MM.1S (cell line): ENCODE results near the gene IFIT1.
A peak's percentile ranks its signal among the peaks of the same experiment; 100 is the strongest.

Experiments used
- DNase-seq: peaks from one replicate; pipeline ENCODE4 v3.0.0-alpha.2; 2015
- H2AFZ ChIP-seq: fragments of 300-600 bp; sonication (generic); 2 replicates; pipeline ENCODE4 v1.6.0; 2016; ENCODE audit warnings: antibody characterized with exemption, low read length
- H3F3A ChIP-seq: fragments of 300-600 bp; sonication (generic); 2 replicates; pipeline ENCODE4 v1.6.1; 2016; ENCODE audit warnings: mild to moderate bottlenecking, antibody characterized with exemption, low read length, moderate library complexity, mixed read lengths; ENCODE audit not compliant: insufficient read depth
- H3K27ac ChIP-seq: fragments of 300-600 bp; sonication (generic); 2 replicates; pipeline ENCODE4 v1.5.1; 2016; ENCODE audit warnings: mild to moderate bottlenecking, low read length
- H3K27me3 ChIP-seq: fragments of 300-600 bp; sonication (generic); replicated peaks from 2 replicates; pipeline ENCODE4 v1.6.0; 2016; ENCODE audit warnings: low read length; ENCODE audit not compliant: insufficient read depth
- H3K36me3 ChIP-seq: fragments of 300-600 bp; sonication (generic); replicated peaks from 2 replicates; pipeline ENCODE4 v1.6.1; 2016; ENCODE audit warnings: mild to moderate bottlenecking, low read length, mixed read lengths; ENCODE audit not compliant: insufficient read depth
- H3K4me1 ChIP-seq: fragments of 300-600 bp; sonication (generic); 2 replicates; pipeline ENCODE4 v1.6.1; 2016; ENCODE audit warnings: low read length, mixed read lengths
- H3K4me2 ChIP-seq: fragments of 300-600 bp; sonication (generic); 2 replicates; pipeline ENCODE4 v1.6.0; 2016; ENCODE audit warnings: low read depth, low read length
- H3K4me3 ChIP-seq: fragments of 300-600 bp; sonication (generic); 2 replicates; pipeline ENCODE4 v1.5.1; 2016; ENCODE audit warnings: low read length, mixed read lengths
- H3K79me2 ChIP-seq: fragments of 300-600 bp; sonication (generic); 2 replicates; pipeline ENCODE4 v1.6.1; 2016; ENCODE audit warnings: mixed run types, low read length, mixed read lengths
- H3K9ac ChIP-seq: fragments of 300-600 bp; sonication (generic); 2 replicates; pipeline ENCODE4 v1.6.1; 2016; ENCODE audit warnings: low read length, mixed read lengths
- H3K9me2 ChIP-seq: fragments of 300-600 bp; sonication (generic); replicated peaks from 2 replicates; pipeline ENCODE4 v1.6.1; 2016; ENCODE audit warnings: mild to moderate bottlenecking, low read length, mixed read lengths; ENCODE audit not compliant: insufficient read depth
- H3K9me3 ChIP-seq: fragments of 300-600 bp; sonication (generic); replicated peaks from 2 replicates; pipeline ENCODE4 v1.6.1; 2016; ENCODE audit warnings: mild to moderate bottlenecking, low read length, mixed read lengths; ENCODE audit not compliant: insufficient read depth
- H4K20me1 ChIP-seq: fragments of 300-600 bp; sonication (generic); 2 replicates; pipeline ENCODE4 v1.6.1; 2016; ENCODE audit warnings: mild to moderate bottlenecking, low read length, moderate library complexity, mixed read lengths; ENCODE audit not compliant: insufficient read depth
- CTCF ChIP-seq: fragments of 300-600 bp; sonication (generic); IDR thresholded peaks from 2 replicates; pipeline ENCODE4 v1.5.1; 2016; ENCODE audit warnings: antibody characterized with exemption, low read length, mixed read lengths
- EZH2 ChIP-seq: fragments of 300-600 bp; sonication (generic); optimal IDR thresholded peaks from 2 replicates; pipeline ENCODE3; 2017; ENCODE audit warnings: low read depth, mild to moderate bottlenecking, antibody characterized with exemption, low read length, mixed read lengths
- EZH2phosphoT487 ChIP-seq: fragments of 300-600 bp; sonication (generic); IDR thresholded peaks from 2 replicates; pipeline ENCODE4 v1.6.1; 2018; ENCODE audit warnings: antibody characterized with exemption, low read length

IFIT1 gene

GRCh38 chr10:89421018-89421476, 28.6 kb downstream of the IFIT1 start:
- Histone ChIP-seq H3K4me1 (peaks cover 9% of the 10 kb centered on the region; the same call in 1 of the 2 replicates), H3K36me3 (no peaks in the 10 kb centered on the region), H3K4me3 (no peak overlapping the region), H3K4me2 (no peak overlapping the region), H2AFZ (no peak overlapping the region), H3K27ac (no peak overlapping the region), H3K9ac (no peak overlapping the region), H3K9me2 (no peaks in the 10 kb centered on the region), H4K20me1 (no peaks in the 10 kb centered on the region), H3K27me3 (no peaks in the 10 kb centered on the region), H3F3A (no peaks in the 10 kb centered on the region), H3K9me3 (no peaks in the 10 kb centered on the region), H3K79me2 (peaks cover 18% of the 10 kb centered on the region)
- DNase-seq = no peak
- no peak for TF ChIP-seq CTCF
- no peak for TF ChIP-seq EZH2

- no peaks in the 10 kb centered on the region for H4K20me1 ChIP-seq
- H3K27me3 ChIP-seq = no peaks in the 10 kb centered on the region
- no peaks in the 10 kb centered on the region for H3K79me2 ChIP-seq
- no peak overlapping the region for H3K4me2 ChIP-seq
- no peak overlapping the region for H3K27ac ChIP-seq
- H3K4me3 ChIP-seq = no peak overlapping the region
- no peak for DNase-seq
- no peaks in the 10 kb centered on the region for H3K36me3 ChIP-seq
- H3K9me2 ChIP-seq = no peaks in the 10 kb centered on the region
- peaks cover 9% of the 10 kb centered on the region; the same call in 1 of the 2 replicates for H3K4me1 ChIP-seq
- no peaks in the 10 kb centered on the region for H3K9me3 ChIP-seq
- no peak overlapping the region for H2AFZ ChIP-seq
- H3K9ac ChIP-seq = no peak overlapping the region
- TF ChIP-seq EZH2 = no peak
- no peak for TF ChIP-seq EZH2phosphoT487
- no peak for TF ChIP-seq CTCF
- H3F3A ChIP-seq = no peaks in the 10 kb centered on the region
These were observed 32.6 kb downstream of the IFIT1 start for GRCh38 chr10:89425000-89425399.

- no peaks in the 10 kb centered on the region for H3K4me1 ChIP-seq
- H3K36me3 ChIP-seq = no peaks in the 10 kb centered on the region
- TF ChIP-seq CTCF (peak; percentile 81), EZH2phosphoT487 (no peak), EZH2 (no peak)
- no peak overlapping the region for H3K4me2 ChIP-seq
- H3K4me3 ChIP-seq = no peak overlapping the region
- no peaks in the 10 kb centered on the region for H3K9me2 ChIP-seq
- H4K20me1 ChIP-seq = no peaks in the 10 kb centered on the region
- H3F3A ChIP-seq = no peaks in the 10 kb centered on the region
- H3K9ac ChIP-seq = no peak overlapping the region
- H2AFZ ChIP-seq = no peak overlapping the region
- no peaks in the 10 kb centered on the region for H3K27me3 ChIP-seq
- no peaks in the 10 kb centered on the region for H3K79me2 ChIP-seq
- no peak overlapping the region for H3K27ac ChIP-seq
- DNase-seq = peak; percentile 60
- no peaks in the 10 kb centered on the region for H3K9me3 ChIP-seq
These were observed 33.9 kb downstream of the IFIT1 start for GRCh38 chr10:89426230-89426868.
